AG20443 (cell line): ENCODE data around the gene TLR9.

Source experiments
- DNase-seq: peaks from one replicate; pipeline ENCODE4 v3.0.0; 2012; ENCODE audit warnings: low spot score, mixed read lengths

The TLR9 gene

GRCh38 chr3:52172262-52172757 lies 53.1 kb downstream of the TLR9 start:
- no peak for DNase-seq

GRCh38 chr3:52171514-52172261 lies 53.8 kb downstream of the TLR9 start:
- peak; percentile 64 for DNase-seq
